Mammary microvascular endothelial cell (primary cell): ENCODE data around the gene YPEL4. TPM values are rescaled to one million over a fixed set of nuclear protein-coding genes. Genes with fewer than 3 reads are reported as not detected.

Experiments
- total RNA-seq: library from RNA; depleted of rRNA; stranded (reverse); fragments of >200 nt; gene quantifications from 2 replicates; pipeline ENCODE4 v1.2.3, GENCODE V29; 2015

YPEL4 gene, protein sequence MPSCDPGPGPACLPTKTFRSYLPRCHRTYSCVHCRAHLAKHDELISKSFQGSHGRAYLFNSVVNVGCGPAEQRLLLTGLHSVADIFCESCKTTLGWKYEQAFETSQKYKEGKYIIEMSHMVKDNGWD
- total RNA-seq = 0.25 TPM in 1 of 2 replicates, not detected in the other

DNA sequence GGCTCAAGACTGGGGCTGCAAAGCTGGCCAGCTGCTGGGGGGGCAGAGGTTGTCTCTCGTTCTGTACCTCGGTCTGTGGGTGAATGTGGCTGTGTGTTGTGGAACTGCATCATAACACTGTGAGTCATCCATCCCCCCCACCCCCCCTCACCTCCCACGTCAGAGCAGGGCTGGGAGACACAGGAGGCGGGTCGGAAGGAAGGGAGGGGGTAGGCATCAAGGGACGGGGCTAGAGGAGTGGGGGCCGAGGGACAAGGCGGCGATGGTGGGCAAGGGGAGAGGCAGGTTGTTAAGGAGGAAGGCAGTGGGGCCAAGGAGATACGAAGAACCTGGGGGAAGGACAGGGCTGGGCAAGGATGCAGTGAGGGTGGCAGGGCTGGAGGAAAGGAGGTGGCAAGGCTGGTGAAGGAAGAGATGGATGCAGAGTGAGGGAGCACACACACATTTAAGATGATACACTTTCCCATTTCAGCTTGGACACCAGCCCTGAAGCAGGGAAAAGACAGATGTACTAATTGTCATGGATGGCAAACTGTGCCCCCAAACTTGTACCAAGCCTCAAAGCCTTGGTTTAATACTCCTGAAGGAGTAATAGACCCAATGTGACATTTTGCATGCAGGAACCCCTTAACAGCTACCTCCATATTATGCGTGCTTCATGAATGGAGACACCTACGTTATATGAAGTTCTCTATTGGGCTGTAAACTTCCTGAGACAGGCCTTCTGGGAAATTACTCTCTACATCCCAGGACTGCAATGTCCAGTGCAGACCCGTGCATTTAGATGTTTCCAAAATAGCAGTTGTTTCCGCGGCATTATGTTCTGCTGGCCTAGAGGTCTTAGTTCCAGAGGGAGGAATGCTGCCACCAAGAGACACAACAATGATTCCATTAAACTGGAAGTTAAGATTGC is at the start of gene YPEL4:
TSS of gene YPEL4 (minus strand) at position 87 of the 913 bp plus-strand sequence. CDS start 2,805 bp downstream, outside the sequence.

DNA sequence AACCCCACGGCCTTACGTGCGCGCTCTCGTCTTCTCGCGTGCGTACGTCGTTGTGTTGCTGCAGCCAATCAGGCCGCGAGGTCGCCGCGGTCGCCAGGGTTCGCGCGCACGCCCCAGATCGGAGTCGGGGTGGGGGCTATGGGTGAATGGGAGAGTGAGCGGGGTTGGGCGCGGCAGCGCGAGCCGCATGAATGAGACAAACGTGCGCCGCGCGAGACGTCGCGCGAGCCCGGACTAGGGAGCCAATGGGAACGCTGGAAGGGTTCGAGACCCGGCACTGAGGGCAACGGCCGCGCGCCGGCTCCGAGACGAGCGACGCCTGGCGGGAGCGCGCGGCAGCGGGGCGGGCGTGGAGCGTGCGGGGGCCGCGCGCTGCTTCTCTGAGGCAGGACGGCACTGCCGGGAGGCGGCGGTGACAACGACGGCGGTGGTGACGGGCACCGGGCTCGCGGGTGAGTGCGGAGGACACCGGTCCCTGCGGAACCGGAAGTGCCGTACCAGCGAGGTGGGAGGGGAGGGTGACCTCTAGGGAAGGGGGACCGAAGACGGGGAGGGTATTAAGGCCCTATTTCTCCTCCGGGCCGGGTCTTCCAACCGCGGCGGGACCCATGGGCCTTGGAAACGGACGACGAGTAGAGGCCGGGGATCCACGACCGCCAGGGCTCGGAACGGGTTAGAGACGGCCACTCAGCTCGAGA is 18.2 kb upstream of the YPEL4 start, which contains the start of gene ZDHHC5:
TSS of gene ZDHHC5 (plus strand) at position 379 of the 698 bp plus-strand sequence. CDS start 4,977 bp downstream, outside the sequence.

DNA sequence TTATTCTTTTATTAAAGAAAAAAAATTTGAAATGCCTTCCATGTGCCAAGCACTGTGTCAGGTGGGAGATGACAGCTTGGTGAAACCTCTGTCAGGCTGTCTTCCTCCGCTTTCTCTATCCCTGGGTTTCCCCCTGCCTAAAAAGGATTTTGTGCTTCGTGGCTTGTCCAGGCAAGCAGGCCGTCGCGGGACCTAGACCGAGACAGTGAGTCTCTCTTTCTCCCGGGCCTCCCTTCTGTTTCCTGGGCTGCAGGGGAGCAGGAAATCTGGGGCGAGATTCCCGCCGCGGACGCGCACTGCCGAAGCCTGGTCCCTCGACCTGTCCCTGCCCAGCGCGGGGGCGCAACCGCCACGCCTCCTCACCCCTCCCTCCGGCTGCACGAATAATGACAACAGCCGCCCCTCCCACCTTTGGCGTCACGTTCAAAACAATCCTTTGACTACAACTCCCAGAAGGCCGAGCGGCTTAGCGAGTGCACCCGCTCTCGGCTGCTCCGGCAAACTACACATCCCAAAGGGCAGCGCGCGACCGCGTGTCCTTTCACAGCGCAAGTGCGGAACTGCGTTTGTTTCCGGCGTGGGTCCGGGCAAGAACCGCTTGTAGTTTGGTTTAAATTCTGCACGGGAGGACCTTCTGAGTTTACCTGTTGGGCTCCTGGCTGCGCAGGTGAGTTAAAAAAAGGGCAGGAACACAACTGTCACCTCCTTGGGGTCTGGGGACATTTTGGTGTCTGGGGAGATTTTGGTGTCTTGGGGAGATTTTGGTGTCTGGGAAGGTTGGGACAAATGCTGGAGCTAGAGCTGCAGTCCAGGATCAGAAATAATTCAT is 7.7 kb upstream of the YPEL4 start, which contains the start of gene CLP1:
TSS of gene CLP1 (plus strand) at position 569 of the 829 bp plus-strand sequence. CDS start 1,715 bp downstream, outside the sequence.

DNA sequence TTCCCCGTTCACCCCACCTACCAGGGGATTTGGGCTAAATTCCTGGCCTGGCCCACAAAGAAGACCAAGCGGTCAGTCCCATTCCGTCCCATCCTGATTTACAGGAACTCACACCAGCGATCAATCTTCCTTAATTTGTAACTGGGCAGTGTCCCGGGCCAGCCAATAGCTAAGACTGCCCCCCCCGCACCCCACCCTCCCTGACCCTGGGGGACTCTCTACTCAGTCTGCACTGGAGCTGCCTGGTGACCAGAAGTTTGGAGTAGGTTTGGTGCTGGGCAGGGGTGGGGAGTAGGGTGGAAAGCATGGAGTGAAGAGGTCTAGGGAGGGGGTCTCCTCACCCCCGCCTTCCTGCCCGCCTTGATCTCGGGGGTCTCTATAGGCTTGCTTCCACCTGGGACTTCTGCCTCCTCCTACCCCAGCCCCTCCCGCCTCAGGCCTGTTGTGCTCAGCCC is 52.2 kb downstream of the YPEL4 start, which contains the start of gene SERPING1:
TSS of gene SERPING1 (plus strand) at position 225 of the 455 bp plus-strand sequence. CDS start 586 bp downstream, outside the sequence.

Other genes starting within 250 kb of the YPEL4 start
- gene SLC43A3, start 222.8 kb downstream of the YPEL4 start, total RNA-seq = 56.3 and 68.5 TPM in 2 replicates
- gene RTN4RL2, start 189.4 kb downstream of the YPEL4 start, total RNA-seq = 0.15 and 0.67 TPM in 2 replicates
- gene SLC43A1, start 134.2 kb downstream of the YPEL4 start, total RNA-seq = 4.5 and 7.2 TPM in 2 replicates
- 92.7 and 93.9 TPM in 2 replicates for gene TIMM10, start 119.2 kb downstream of the YPEL4 start, total RNA-seq
- gene SMTNL1, start 112.3 kb downstream of the YPEL4 start, total RNA-seq = not detected in 2 replicates
- gene UBE2L6, start 82.2 kb downstream of the YPEL4 start, total RNA-seq = 104 and 108 TPM in 2 replicates
- gene SERPING1, start 52.2 kb downstream of the YPEL4 start, total RNA-seq = 0.87 and 1.9 TPM in 2 replicates
- gene CLP1, start 7.8 kb upstream of the YPEL4 start, total RNA-seq = 18.1 and 21.4 TPM in 2 replicates
- 42.8 and 48.2 TPM in 2 replicates for gene ZDHHC5, start 18.2 kb upstream of the YPEL4 start, total RNA-seq
- 20.9 and 31.8 TPM in 2 replicates for gene MED19, start 62.3 kb upstream of the YPEL4 start, total RNA-seq
- 57.9 and 61.2 TPM in 2 replicates for gene TMX2, start 62.7 kb upstream of the YPEL4 start, total RNA-seq
- 273 and 291 TPM in 2 replicates for gene SELENOH, start 91.6 kb upstream of the YPEL4 start, total RNA-seq
- not detected in 2 replicates for gene BTBD18, start 101.9 kb upstream of the YPEL4 start, total RNA-seq
- gene CTNND1, start 111.9 kb upstream of the YPEL4 start, total RNA-seq = 122 and 129 TPM in 2 replicates